OCI-LY1 (cell line): Measurements from ENCODE around the gene NEK4.

Source experiments
- CTCF ChIP-seq: fragments of 200-600 bp; sonication (generic), shearing (Covaris generic); IDR thresholded peaks from 2 replicates; pipeline ENCODE4 v1.5.1; 2017; ENCODE audit warnings: mild to moderate bottlenecking, antibody characterized with exemption, low read length, moderate library complexity, mixed read lengths
- EZH2 ChIP-seq: fragments of 200-600 bp; sonication (generic), shearing (Covaris generic); IDR thresholded peaks from 2 replicates; pipeline ENCODE4 v1.8.0; 2017; ENCODE audit warnings: borderline replicate concordance, mixed run types, mild to moderate bottlenecking, antibody characterized with exemption, low read length, moderate library complexity, mixed read lengths

DNA sequence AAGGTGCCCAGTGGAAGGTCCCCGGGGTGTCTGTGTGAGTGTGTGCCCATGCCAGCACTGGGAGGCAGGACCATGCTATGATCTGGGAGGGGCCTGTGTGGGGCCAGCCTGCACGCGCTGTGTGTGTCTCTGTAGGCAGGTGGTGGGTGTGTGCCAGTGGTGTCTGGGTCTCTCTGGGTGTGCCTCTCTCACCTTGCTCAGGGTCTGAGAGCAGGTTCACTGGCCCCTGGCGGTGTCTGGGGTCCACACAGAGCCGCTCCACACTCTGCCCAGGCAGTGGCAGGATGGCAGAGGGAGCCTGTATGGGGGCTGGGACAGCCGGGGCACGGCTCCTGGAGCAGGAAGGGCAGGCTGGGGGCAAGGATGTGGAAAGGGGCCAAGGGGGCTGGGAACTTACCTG, 47.1 kb upstream of the NEK4 start:
- TF ChIP-seq EZH2 (no peak), CTCF (no peak)
